Measurements from ENCODE around the gene SPATA6.
"Not testable (repeated sequence)": the region's sequence is repeated elsewhere in the genome, so short reads cannot be mapped to it uniquely, and the experiment has no call there.

The SPATA6 gene

GRCh38 chr1:48450505-48450904 lies 21.5 kb downstream of the SPATA6 start:
- DNase-seq = no peak

DNA sequence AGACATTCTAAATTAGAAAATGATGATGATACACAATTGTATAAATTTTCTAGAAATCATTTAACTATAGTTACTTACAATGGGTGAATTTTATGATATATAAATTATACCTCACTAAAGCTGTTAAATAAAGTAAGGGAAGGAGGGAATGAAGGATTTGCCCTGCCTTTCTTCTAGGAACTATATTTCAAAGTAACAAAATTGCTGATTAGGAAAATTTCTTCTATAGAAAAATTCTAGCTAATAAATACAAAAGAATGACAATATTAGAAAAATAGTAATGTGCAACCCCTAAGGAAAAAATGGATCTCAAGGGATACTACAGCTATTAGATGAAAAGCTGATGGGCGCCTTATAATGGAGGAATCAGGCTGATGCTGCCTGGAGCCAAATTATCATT lies 23.1 kb downstream of the SPATA6 start:
- no peak for DNase-seq

DNA sequence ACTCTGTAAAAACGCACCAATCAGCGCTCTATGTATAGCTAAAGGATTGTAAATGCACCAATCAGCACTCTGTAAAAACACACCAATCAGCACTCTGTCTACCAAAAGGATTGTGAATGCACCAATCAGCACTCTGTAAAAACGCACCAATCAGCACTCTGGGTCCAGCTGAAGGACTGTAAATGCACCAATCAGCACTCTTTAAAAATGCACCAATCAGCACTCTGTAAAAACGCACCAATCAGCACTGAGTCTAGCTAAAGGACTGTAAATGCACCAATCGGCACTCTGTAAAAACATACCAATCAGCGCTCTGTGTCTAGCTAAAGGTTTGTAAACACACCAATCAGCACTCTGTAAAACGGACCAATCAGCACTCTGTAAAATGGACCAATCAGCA lies 27.8 kb downstream of the SPATA6 start:
- DNase-seq = not testable (repeated sequence)

- no peak for DNase-seq
Measured at GRCh38 chr1:48442864-48443619, 29.0 kb downstream of the SPATA6 start.

DNA sequence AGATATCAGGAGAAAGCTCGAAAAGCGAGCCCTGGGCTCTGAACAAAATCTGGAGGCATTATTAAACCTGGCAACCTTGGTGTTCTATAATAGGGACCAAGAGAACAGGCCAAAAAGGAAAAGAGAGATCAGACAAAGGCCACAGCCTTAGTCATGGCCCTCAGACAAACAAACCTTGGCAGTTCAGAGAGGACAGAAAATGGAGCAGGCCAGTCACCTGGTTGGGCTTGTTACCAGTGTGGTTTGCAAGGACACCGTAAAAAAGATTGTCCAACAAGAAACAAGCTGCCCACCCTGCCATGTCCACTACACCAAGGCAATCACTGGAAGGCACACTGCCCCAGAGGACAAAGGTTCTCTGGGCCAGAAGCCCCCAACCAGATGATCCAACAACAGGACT lies 31.2 kb downstream of the SPATA6 start:
- DNase-seq = not testable (repeated sequence)

DNA sequence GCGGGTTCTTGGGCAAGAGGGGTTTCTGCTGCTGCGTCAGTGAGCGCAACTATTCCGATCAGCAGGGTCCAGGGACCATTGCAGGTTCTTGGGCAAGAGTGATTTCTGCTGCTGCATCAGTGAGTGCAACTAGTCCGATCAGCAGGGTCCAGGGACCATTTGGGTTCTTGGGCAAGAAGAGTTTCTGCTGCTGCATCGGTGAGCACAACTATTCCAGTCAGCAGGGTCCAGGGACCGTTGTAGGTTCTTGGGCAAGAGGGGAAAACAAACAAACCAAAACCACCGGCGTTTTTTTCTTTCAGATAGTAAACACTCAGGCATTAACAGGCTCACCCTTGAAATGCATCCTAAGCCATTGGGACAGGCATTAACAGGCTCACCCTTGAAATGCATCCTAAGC lies 32.6 kb downstream of the SPATA6 start:
- DNase-seq = no peak

GRCh38 chr1:48437379-48437778 lies 34.6 kb downstream of the SPATA6 start:
- DNase-seq = not testable (repeated sequence)

DNA sequence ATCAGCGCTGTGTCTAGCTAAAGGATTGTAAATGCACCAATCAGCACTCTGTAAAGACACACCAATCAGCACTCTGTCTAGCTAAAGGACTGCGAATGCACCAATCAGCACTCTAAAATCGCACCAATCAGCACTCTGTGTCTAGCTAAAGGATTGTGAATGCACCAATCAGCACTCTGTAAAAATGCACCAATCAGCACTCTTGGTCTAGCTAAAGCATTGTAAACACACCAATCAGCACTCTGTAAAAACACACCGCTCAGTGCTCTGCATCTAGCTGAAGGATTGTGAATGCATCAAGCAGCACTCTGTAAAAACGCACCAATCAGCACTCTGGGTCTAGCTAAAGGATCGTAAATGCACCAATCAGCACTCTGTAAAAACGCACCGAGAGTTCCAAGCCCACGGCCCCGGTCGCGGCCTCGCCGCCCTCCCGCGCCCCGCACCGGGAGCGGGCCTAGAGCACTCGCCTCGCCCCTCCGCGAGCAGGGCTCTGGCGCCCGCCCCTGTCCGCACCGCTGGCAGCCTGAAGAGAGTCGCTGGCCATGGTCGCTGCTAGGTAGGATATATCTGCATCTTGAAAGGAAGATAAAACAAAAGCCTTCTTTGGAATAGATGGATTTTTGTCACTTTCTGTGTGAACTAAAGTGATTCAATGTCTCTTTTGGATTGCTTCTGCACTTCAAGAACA lies 36.5 kb downstream of the SPATA6 start:
- DNase-seq = not testable (repeated sequence)

DNA sequence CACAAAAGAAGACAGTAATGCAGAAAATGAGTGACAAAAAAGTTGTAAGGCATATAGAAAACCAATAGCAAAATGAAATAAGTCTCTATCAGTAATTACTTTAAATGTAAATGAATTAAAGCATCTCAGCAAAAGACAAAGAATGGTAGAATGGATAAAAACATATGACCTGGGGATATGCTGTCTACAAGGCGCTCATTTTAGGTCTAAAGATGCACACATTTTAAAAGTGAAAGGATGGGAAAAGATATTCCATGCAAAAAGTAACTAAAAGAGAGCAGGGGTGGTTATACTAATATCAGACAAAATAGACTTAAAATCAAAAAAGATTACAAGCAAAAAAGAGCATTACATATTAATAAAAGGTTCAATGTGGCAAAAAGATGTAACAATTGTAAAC lies 41.2 kb downstream of the SPATA6 start:
- no peak for DNase-seq

GRCh38 chr1:48422009-48422408 lies 50.0 kb downstream of the SPATA6 start:
- no peak for DNase-seq

GRCh38 chr1:48418742-48419141 lies 53.3 kb downstream of the SPATA6 start:
- DNase-seq = no peak

DNA sequence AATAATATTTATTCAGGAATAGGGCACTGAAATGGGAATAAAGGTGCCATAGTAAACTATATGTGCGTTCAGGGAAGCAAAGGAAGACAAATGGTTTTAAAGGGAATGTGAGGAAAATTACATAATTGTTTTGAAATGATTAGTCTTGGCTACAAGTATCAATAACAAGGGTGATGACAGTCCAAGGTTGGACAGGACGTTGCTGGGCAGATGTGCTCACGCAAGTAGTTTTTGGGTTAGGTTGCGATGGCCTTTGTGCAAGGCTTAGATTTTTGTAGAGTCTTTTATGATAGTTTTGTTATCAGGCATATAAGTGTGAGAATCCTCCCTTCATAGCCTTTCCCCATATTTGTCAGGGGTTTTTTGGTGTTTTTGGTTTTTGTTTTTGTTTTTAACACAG lies 57.0 kb downstream of the SPATA6 start:
- DNase-seq = no peak

GRCh38 chr1:48414264-48414663 lies 57.7 kb downstream of the SPATA6 start:
- no peak for DNase-seq

- DNase-seq = no peak
Measured at GRCh38 chr1:48405940-48406339, 66.1 kb downstream of the SPATA6 start.

DNA sequence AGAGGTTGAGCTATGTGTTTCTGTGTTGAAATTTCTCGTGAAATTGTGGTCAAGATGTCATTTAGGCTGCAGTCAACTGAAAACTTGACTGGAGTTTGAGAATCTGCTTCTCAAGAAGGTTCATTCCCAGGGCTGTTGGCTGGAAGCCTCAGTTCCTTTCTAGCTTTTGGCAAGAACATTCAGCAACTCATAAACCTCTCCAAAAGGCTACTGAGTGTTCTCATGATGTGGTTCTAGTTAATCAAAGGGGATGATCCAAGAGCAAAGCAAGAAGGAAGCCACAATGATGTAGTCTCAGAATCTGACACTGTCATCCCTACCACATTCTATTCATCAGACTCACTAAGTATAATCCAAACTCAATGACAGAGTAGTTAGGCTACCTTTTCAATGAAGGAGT lies 66.6 kb downstream of the SPATA6 start:
- no peak for DNase-seq

GRCh38 chr1:48402599-48402998 lies 69.4 kb downstream of the SPATA6 start:
- DNase-seq = no peak

DNA sequence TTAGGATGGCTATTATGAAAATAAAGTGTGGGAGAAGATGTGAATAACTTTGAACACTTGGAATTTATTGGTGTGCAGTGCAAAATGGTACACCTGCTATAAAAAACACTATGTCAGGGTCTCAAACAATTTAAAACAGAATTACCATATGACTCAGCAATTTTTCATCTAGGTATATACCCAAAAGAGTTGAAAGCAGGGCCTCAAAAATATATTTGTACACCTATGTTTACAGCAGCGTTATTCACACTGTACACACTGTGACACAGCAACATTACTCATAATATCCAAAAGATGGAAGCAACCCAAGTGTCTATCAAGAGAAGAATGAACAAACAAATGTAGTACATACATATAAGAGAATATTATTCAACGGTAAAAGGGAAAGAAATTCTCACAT lies 75.8 kb downstream of the SPATA6 start:
- no peak for DNase-seq

DNA sequence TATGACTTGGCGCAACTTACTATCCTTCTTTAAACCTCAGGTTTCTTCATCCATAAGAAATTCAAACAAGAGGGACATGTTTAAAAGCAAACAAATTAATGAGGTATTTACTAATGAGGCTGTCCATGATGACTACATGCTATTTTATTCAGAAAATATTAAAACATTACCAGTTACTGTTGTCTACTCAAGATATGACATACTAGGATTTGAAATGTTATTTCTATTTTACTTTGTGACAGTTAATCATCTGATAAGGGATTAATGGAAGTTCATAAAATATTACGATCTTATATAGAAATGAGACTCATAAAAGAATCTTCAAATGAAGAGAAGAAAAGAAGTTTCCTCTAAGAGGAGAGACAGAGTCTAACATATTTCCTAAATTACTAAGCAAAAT lies 80.1 kb downstream of the SPATA6 start:
- no peak for DNase-seq

DNA sequence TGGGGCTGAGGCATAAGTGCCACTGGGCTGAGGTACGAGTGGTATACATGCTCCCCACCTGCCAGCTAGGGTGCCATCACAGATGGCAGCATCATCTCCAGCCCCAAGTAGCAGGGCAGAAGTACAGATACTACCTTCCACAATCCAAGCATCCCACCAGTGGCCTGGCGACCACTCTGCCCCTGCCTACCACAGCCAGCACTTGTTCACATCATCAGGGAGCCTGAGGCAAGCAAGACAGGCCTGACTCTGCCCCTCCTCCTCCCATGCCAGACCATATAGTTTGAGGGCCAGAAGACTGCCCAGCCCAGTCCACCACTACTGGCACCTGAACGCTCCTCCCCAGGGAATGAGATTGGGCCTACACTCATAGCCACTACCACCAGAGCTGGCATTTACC lies 84.6 kb downstream of the SPATA6 start:
- no peak for DNase-seq

DNA sequence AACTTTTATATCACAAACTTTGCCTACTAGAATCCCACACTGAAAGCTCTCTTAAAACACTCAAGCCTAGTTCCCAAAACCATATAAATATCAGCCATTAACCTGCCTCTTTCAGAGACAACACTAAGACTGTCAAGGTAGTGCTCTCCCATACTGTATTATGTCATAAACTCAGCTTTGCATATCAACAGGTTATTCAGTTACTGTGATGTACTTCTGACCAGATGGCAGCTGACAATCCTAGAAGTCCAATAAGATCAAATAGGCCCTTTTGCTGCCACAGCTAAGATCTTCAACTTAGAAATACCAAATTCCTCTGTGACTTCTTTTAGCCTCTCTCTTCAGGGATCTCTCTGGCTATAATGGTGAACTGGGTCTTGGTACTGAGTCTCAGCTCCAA lies 97.2 kb downstream of the SPATA6 start:
- DNase-seq = no peak

- DNase-seq = no peak
Measured at GRCh38 chr1:48371598-48371997, 100.4 kb downstream of the SPATA6 start.

GRCh38 chr1:48362901-48363300 lies 109.1 kb downstream of the SPATA6 start:
- DNase-seq = no peak

GRCh38 chr1:48356901-48357300 lies 115.1 kb downstream of the SPATA6 start:
- DNase-seq = no peak

- no peak for DNase-seq
Measured at GRCh38 chr1:48344373-48344772, 127.6 kb downstream of the SPATA6 start.

- no peak for DNase-seq
Measured at GRCh38 chr1:48341221-48341620, 130.8 kb downstream of the SPATA6 start.
